ENCODE measurements around the gene OSGIN1.

- no peak for TF ChIP-seq CTCF (IDR thresholded peaks at IDR 0.05; ENCODE audit: low read depth, low read length)
- no peak for TF ChIP-seq EZH2phosphoT487 (IDR thresholded peaks at IDR 0.05; ENCODE audit: low read depth)
Measured at GRCh38 chr16:83912519-83913244, 40.4 kb upstream of the OSGIN1 start.
